Colonic mucosa (tissue), 4 donors: ENCODE measurements around the gene SFTA2. TPM values are rescaled to one million over a fixed set of nuclear protein-coding genes. Genes with fewer than 3 reads are reported as not detected.

ENCODE experiments used
- DNase-seq: peaks from one replicate; pipeline ENCODE4 v3.0.0-alpha.2; 2020
- H3K27ac ChIP-seq: fragments of 200-600 bp; one replicate; pipeline ENCODE4 v1.8.0; 2021
- H3K27me3 ChIP-seq: fragments of 200-600 bp; one replicate; pipeline ENCODE4 v1.8.0; 2021
- H3K36me3 ChIP-seq: fragments of 200-600 bp; one replicate; pipeline ENCODE4 v1.8.0; 2021
- H3K4me1 ChIP-seq: fragments of 200-600 bp; one replicate; pipeline ENCODE4 v1.8.0; 2021; ENCODE audit warnings: mild to moderate bottlenecking
- H3K4me3 ChIP-seq: fragments of 200-600 bp; one replicate; pipeline ENCODE4 v1.8.0; 2021
- H3K9ac ChIP-seq, 2 donors: one replicate each; pipeline ENCODE4 v1.7.0; 2013; ENCODE audit warnings: control low read depth in 2 of 2, low read depth in 2 of 2, low read length in 2 of 2
- H3K9me3 ChIP-seq: fragments of 200-600 bp; one replicate; pipeline ENCODE4 v1.8.0; 2021
- intact Hi-C: fragments of 100-400 bp; cut with DNase I; formaldehyde crosslinking; loops from one replicate; pipeline ENCODE4 v1.14.1; 2022
- total RNA-seq, 2 donors: library from RNA; stranded (reverse); fragmentation: NEBNext Ultra II Directional in 1 of 2; extraction: Animal tissue kit (Norgen Biotek cat#: 25700) in 1 of 2; gene quantifications; one replicate each; pipeline ENCODE4 v1.2.1, GENCODE V29; 2021
- TF ChIP-seq, protein P1 (sequence below): fragments of 200-600 bp; IDR thresholded peaks from one replicate; pipeline ENCODE4 v1.8.0; 2022; ENCODE audit warnings: antibody characterized with exemption, mild to moderate bottlenecking
- donor health status: healthy.
- donor health status: DM: no; HTN: no; CAD: no.
- donor health status: DM: no; HTN: no; CAD: no.

SFTA2 gene
- total RNA-seq, 2 donors from 2014 or later = 1.3 TPM; not detected in 1

DNA sequence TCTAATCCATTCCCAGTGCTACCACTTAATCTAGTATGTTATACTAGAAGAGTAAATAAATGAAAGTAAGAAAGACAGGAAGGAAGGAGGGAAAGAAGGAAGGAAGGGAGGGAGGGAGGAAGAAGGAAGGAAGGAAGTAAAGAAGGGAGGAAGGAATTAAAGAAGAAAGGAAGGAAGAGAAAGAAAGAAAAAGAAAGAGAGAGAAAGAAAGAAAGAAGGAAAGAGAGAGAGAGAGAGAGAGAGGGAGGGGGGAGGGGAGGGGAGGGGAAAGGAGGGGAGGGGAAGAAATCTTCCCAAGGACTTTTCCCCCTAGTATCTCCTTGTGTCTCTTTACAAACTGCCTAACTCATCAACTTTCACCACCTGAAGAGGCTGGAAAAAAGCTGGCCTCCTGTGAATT, 30.7 kb upstream of the SFTA2 start:
- no peaks in the 10 kb centered on the region for H3K9me3 ChIP-seq
- H3K36me3 ChIP-seq = no peaks in the 10 kb centered on the region
- H3K27me3 ChIP-seq = no peaks in the 10 kb centered on the region
- intact Hi-C loops = no loop called here
- DNase-seq = no peak
- no peak overlapping the region for H3K4me3 ChIP-seq
- TF ChIP-seq, protein P1, sequence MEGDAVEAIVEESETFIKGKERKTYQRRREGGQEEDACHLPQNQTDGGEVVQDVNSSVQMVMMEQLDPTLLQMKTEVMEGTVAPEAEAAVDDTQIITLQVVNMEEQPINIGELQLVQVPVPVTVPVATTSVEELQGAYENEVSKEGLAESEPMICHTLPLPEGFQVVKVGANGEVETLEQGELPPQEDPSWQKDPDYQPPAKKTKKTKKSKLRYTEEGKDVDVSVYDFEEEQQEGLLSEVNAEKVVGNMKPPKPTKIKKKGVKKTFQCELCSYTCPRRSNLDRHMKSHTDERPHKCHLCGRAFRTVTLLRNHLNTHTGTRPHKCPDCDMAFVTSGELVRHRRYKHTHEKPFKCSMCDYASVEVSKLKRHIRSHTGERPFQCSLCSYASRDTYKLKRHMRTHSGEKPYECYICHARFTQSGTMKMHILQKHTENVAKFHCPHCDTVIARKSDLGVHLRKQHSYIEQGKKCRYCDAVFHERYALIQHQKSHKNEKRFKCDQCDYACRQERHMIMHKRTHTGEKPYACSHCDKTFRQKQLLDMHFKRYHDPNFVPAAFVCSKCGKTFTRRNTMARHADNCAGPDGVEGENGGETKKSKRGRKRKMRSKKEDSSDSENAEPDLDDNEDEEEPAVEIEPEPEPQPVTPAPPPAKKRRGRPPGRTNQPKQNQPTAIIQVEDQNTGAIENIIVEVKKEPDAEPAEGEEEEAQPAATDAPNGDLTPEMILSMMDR = no peak
- H3K9ac ChIP-seq = no peak overlapping the region
- H3K4me1 ChIP-seq = no peaks in the 10 kb centered on the region
- H3K27ac ChIP-seq = no peak overlapping the region

GRCh38 chr6:30960907-30961673, 29.1 kb upstream of the SFTA2 start:
- no peak overlapping the region for H3K4me3 ChIP-seq
- H3K4me1 ChIP-seq = peaks cover under 1% of the 10 kb centered on the region
- TF ChIP-seq, protein P1 = no peak
- peaks cover 5% of the 10 kb centered on the region for H3K27me3 ChIP-seq
- H3K27ac ChIP-seq = no peak overlapping the region
- H3K9ac ChIP-seq = no peak overlapping the region
- intact Hi-C loops = no loop called here
- no peak for DNase-seq
- H3K9me3 ChIP-seq = no peaks in the 10 kb centered on the region
- no peaks in the 10 kb centered on the region for H3K36me3 ChIP-seq

DNA sequence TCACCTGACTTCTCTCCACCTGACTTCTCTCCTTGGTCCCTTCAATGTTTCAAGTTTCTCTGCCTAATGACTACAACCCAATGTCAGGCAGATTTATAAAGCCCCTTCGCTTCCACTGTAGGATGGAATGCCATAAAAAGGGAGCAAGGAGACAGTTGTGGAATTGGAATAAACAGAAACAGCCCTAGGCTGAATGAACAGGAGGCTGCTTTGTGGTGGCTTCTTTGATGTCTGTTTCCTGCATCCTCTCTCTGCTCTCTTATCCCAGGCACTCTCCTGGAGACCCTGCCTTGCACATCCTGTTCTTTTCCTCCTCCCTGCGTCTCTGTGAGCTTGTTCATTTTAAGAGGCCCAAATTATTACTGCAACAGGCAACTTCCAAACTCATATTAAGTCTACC, 25.7 kb upstream of the SFTA2 start:
- no peaks in the 10 kb centered on the region for H3K9me3 ChIP-seq
- no peak overlapping the region for H3K9ac ChIP-seq
- H3K36me3 ChIP-seq = no peaks in the 10 kb centered on the region
- no peak overlapping the region for H3K27ac ChIP-seq
- H3K4me3 ChIP-seq = no peak overlapping the region
- peaks cover 4% of the 10 kb centered on the region for H3K4me1 ChIP-seq
- TF ChIP-seq, protein P1 = no peak
- peaks cover 21% of the 10 kb centered on the region for H3K27me3 ChIP-seq
- no peak for DNase-seq
- intact Hi-C loops = no loop called here

- Histone ChIP-seq H3K9ac (peak overlapping the region; percentile 43 to 62), H3K4me1 (peaks cover 4% of the 10 kb centered on the region), H3K9me3 (no peaks in the 10 kb centered on the region), H3K27ac (no peak overlapping the region), H3K4me3 (peak overlapping the region; percentile 34), H3K36me3 (no peaks in the 10 kb centered on the region), H3K27me3 (peaks cover 21% of the 10 kb centered on the region)
- TF ChIP-seq, protein P1 = no peak
- intact Hi-C loops = no loop called here
- peak; percentile 63 for DNase-seq
Observed at GRCh38 chr6:30955367-30956042, 23.5 kb upstream of the SFTA2 start.

- Histone ChIP-seq H3K36me3 (no peaks in the 10 kb centered on the region), H3K27ac (no peak overlapping the region), H3K9ac (peak overlapping the region; percentile 43 to 62), H3K4me3 (peak overlapping the region; percentile 34), H3K9me3 (no peaks in the 10 kb centered on the region), H3K4me1 (peaks cover 4% of the 10 kb centered on the region), H3K27me3 (peaks cover 21% of the 10 kb centered on the region)
- intact Hi-C loops = no loop called here
- DNase-seq = no peak
- TF ChIP-seq, protein P1 = no peak
Observed at GRCh38 chr6:30954631-30955366, 22.8 kb upstream of the SFTA2 start.
